GM19467 (cell line): ENCODE measurements around the gene C8G.

Experiments used
- ATAC-seq: cut with Tn5 transposase; IDR thresholded peaks from one replicate; pipeline ENCODE4 v1.9.1; 2021; ENCODE audit warnings: mild to moderate bottlenecking, moderate library complexity; ENCODE audit not compliant: unreplicated experiment

The C8G gene

GRCh38 chr9:136964833-136965422 is 19.9 kb downstream of the C8G start:
- ATAC-seq: no peak

- no peak for ATAC-seq
These were observed 20.9 kb downstream of the C8G start for GRCh38 chr9:136965771-136966484.

- no peak for ATAC-seq
These were observed 23.5 kb downstream of the C8G start for GRCh38 chr9:136968333-136969127.

- no peak for ATAC-seq
These were observed 24.1 kb downstream of the C8G start for GRCh38 chr9:136969150-136969549.

- ATAC-seq: no peak
These were observed 24.7 kb downstream of the C8G start for GRCh38 chr9:136969774-136970173.

- no peak for ATAC-seq
These were observed 25.3 kb downstream of the C8G start for GRCh38 chr9:136970361-136970760.

- ATAC-seq: no peak
These were observed 26.7 kb downstream of the C8G start for GRCh38 chr9:136971746-136972145.

- ATAC-seq: no peak
These were observed 27.3 kb downstream of the C8G start for GRCh38 chr9:136972335-136972734.

GRCh38 chr9:136972743-136973142 is 27.7 kb downstream of the C8G start:
- no peak for ATAC-seq

- no peak for ATAC-seq
These were observed 28.9 kb downstream of the C8G start for GRCh38 chr9:136973618-136974617.

GRCh38 chr9:136974817-136975535 is 29.9 kb downstream of the C8G start:
- no peak for ATAC-seq

- ATAC-seq: no peak
These were observed 30.6 kb downstream of the C8G start for GRCh38 chr9:136975644-136976043.

- ATAC-seq: no peak
These were observed 32.2 kb downstream of the C8G start, which contains the start of gene PTGDS for GRCh38 chr9:136977223-136977622. Gene PTGDS, plus strand, starts transcription at chr9:136977504. Its CDS starts 75 bp downstream, at chr9:136977579.

- no peak for ATAC-seq
These were observed 32.6 kb downstream of the C8G start for GRCh38 chr9:136977649-136978072.

GRCh38 chr9:136978073-136978864 is 33.2 kb downstream of the C8G start:
- ATAC-seq: no peak

- ATAC-seq: no peak
These were observed 34.0 kb downstream of the C8G start for GRCh38 chr9:136978865-136979544.

GRCh38 chr9:136979769-136980587 is 34.9 kb downstream of the C8G start:
- ATAC-seq: no peak
